ENCODE data around the gene ANKRD33B.

ANKRD33B gene

DNA sequence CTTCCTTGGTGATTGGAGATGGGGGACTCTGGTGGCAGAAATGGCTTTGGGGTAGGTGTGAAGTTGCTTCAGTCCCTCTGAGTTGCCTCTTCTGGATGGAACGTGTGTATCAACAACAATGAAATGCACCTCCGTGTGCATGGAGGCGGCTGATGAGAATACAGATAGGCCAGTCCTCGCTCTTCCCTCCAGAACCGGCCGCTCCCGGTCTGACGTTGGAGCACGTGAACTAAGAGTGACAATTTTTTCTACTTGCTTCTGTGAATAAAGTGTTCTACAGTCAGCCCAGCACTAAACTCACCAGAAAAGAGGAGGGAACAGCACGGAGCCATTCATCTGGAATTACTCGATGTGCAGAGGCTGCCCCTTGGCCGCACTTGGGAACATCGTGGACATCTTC, 90.7 kb downstream of the ANKRD33B start:
- Histone ChIP-seq H3K9me3 (ENCODE audit: control insufficient read depth, low read length) (no peaks in the 10 kb centered on the region), H3K23ac (ENCODE audit: low read length in 2 of 2) (no peak overlapping the region), H4K8ac (ENCODE audit: low read length) (no peak overlapping the region), H3K4me2 (ENCODE audit: low read length, poor library complexity, severe bottlenecking) (no peak overlapping the region), H3K36me3 (ENCODE audit: control insufficient read depth in 1 of 2, insufficient read depth in 2 of 2, low read depth in 1 of 2, low read length in 2 of 2) (peaks cover 20 to 55% of the 10 kb centered on the region in 2 experiments), H2BK120ac (ENCODE audit: low read depth, low read length) (no peak overlapping the region), H3K27me3 (ENCODE audit: control insufficient read depth in 1 of 2, insufficient read depth in 1 of 2, low read length in 2 of 2) (no peaks in the 10 kb centered on the region), H2AK5ac (ENCODE audit: low read length, severe bottlenecking) (no peak overlapping the region), H2AFZ (ENCODE audit: low read depth, low read length) (no peak overlapping the region), H2BK12ac (ENCODE audit: low read length in 2 of 2) (no peak overlapping the region), H3K9ac (ENCODE audit: low read length) (no peak overlapping the region), H2BK15ac (ENCODE audit: low read depth, poor library complexity, severe bottlenecking) (no peak overlapping the region), H3K27ac (ENCODE audit: low read length, poor library complexity, severe bottlenecking) (no peak overlapping the region), H3K14ac (ENCODE audit: low read length in 2 of 2) (no peak overlapping the region), H3K79me1 (replicated peaks; ENCODE audit: low read length, poor library complexity, severe bottlenecking) (peaks cover 14% of the 10 kb centered on the region), H3K18ac (ENCODE audit: low read depth in 1 of 2, low read length in 2 of 2) (no peak overlapping the region), H4K91ac (ENCODE audit: low read length) (no peak overlapping the region), H3K4ac (ENCODE audit: low read depth in 1 of 2, low read length in 2 of 2) (no peak overlapping the region), H3K4me1 (ENCODE audit: control insufficient read depth, insufficient read depth, low read depth, low read length) (peaks cover 3% of the 10 kb centered on the region), H3K4me3 (ENCODE audit: insufficient read depth in 1 of 2, low read depth in 1 of 2, low read length in 2 of 2) (no peak overlapping the region), H2BK5ac (ENCODE audit: low read depth, low read length, poor library complexity, severe bottlenecking) (no peak overlapping the region)
- DNase-seq, result no peak
- 94% methylated on average over 13 of the region's 13 CpGs for WGBS

- Histone ChIP-seq H2AFZ (ENCODE audit: low read depth, low read length) (no peak overlapping the region), H3K4me3 (ENCODE audit: insufficient read depth in 1 of 2, low read depth in 1 of 2, low read length in 2 of 2) (no peak overlapping the region), H3K9me3 (ENCODE audit: control insufficient read depth, low read length) (no peaks in the 10 kb centered on the region), H2BK15ac (ENCODE audit: low read depth, poor library complexity, severe bottlenecking) (no peak overlapping the region), H3K4ac (ENCODE audit: low read depth in 1 of 2, low read length in 2 of 2) (no peak overlapping the region), H3K18ac (ENCODE audit: low read depth in 1 of 2, low read length in 2 of 2) (no peak overlapping the region), H3K27ac (ENCODE audit: low read length, poor library complexity, severe bottlenecking) (no peak overlapping the region), H3K79me1 (replicated peaks; ENCODE audit: low read length, poor library complexity, severe bottlenecking) (peaks cover 14% of the 10 kb centered on the region), H3K4me2 (ENCODE audit: low read length, poor library complexity, severe bottlenecking) (no peak overlapping the region), H2BK12ac (ENCODE audit: low read length in 2 of 2) (no peak overlapping the region), H3K14ac (ENCODE audit: low read length in 2 of 2) (no peak overlapping the region), H4K91ac (ENCODE audit: low read length) (no peak overlapping the region), H3K27me3 (ENCODE audit: control insufficient read depth in 1 of 2, insufficient read depth in 1 of 2, low read length in 2 of 2) (no peaks in the 10 kb centered on the region), H2BK120ac (ENCODE audit: low read depth, low read length) (no peak overlapping the region), H3K23ac (ENCODE audit: low read length in 2 of 2) (no peak overlapping the region), H2AK5ac (ENCODE audit: low read length, severe bottlenecking) (no peak overlapping the region), H3K36me3 (ENCODE audit: control insufficient read depth in 1 of 2, insufficient read depth in 2 of 2, low read depth in 1 of 2, low read length in 2 of 2) (peaks cover 18 to 48% of the 10 kb centered on the region in 2 experiments), H3K9ac (ENCODE audit: low read length) (no peak overlapping the region), H3K4me1 (ENCODE audit: control insufficient read depth, insufficient read depth, low read depth, low read length) (peaks cover 3% of the 10 kb centered on the region), H2BK5ac (ENCODE audit: low read depth, low read length, poor library complexity, severe bottlenecking) (no peak overlapping the region), H4K8ac (ENCODE audit: low read length) (no peak overlapping the region)
- 88% methylated on average over 29 of the region's 29 CpGs for WGBS
- no peak for DNase-seq
Measured at GRCh38 chr5:10655161-10655971, 91.5 kb downstream of the ANKRD33B start.

DNA sequence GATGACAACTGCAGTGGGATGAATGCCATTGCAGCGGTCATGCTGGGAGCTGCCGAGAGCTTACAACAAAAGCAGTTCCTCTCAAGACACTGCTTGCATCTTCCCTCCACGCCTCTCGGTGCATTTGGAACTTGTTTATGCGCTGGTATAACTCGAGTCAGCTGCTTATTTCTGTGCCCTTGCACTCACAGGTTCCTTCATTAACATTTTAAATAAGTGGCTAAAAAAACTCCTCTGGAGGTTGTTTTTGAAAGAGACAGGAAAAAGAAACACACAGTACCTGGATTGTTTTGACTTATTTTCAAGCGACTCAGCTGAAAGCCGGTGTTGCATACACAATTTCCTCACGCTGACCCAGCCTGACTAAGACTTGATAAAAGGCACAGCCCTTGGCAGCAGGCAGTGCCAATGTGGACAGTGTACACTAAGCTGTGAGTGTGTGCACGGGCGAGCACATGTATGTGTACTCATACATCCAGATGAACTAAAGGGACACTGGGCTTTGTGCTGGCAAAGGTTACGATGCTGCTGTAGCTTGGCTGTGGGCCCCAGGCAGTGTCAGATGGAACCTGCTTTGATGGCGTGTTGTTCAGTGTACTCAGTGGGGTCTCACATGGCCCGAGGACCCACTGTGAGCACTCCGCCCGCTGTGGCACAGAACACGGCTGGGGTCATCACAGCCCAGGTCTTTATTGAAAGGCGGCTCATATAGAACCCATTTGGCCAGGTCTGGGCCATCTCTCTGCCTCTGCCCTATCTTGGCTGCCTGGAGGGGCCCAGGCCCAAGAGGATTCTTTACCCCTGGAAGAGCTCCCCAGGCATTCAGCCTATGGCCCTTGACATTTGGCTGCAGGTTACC, 92.3 kb downstream of the ANKRD33B start:
- Histone ChIP-seq H2BK5ac (ENCODE audit: low read depth, low read length, poor library complexity, severe bottlenecking) (no peak overlapping the region), H2AFZ (ENCODE audit: low read depth, low read length) (no peak overlapping the region), H3K4me2 (ENCODE audit: low read length, poor library complexity, severe bottlenecking) (no peak overlapping the region), H3K79me1 (replicated peaks; ENCODE audit: low read length, poor library complexity, severe bottlenecking) (peaks cover 14% of the 10 kb centered on the region), H3K9ac (ENCODE audit: low read length) (no peak overlapping the region), H3K18ac (ENCODE audit: low read depth in 1 of 2, low read length in 2 of 2) (peak overlapping the region in 1 of 2 experiments; percentile 35), H2BK15ac (ENCODE audit: low read depth, poor library complexity, severe bottlenecking) (no peak overlapping the region), H3K4me3 (ENCODE audit: insufficient read depth in 1 of 2, low read depth in 1 of 2, low read length in 2 of 2) (no peak overlapping the region), H3K23ac (ENCODE audit: low read length in 2 of 2) (no peak overlapping the region), H4K8ac (ENCODE audit: low read length) (no peak overlapping the region), H3K14ac (ENCODE audit: low read length in 2 of 2) (peak overlapping the region in 1 of 2 experiments; percentile 44), H2AK5ac (ENCODE audit: low read length, severe bottlenecking) (no peak overlapping the region), H3K4me1 (ENCODE audit: control insufficient read depth, insufficient read depth, low read depth, low read length) (peaks cover 3% of the 10 kb centered on the region), H4K91ac (ENCODE audit: low read length) (no peak overlapping the region), H2BK12ac (ENCODE audit: low read length in 2 of 2) (no peak overlapping the region), H3K27ac (ENCODE audit: low read length, poor library complexity, severe bottlenecking) (no peak overlapping the region), H3K4ac (ENCODE audit: low read depth in 1 of 2, low read length in 2 of 2) (no peak overlapping the region), H3K36me3 (ENCODE audit: control insufficient read depth in 1 of 2, insufficient read depth in 2 of 2, low read depth in 1 of 2, low read length in 2 of 2) (peaks cover 15 to 48% of the 10 kb centered on the region in 2 experiments), H3K27me3 (ENCODE audit: control insufficient read depth in 1 of 2, insufficient read depth in 1 of 2, low read length in 2 of 2) (peaks cover 0 to 6% of the 10 kb centered on the region in 2 experiments), H3K9me3 (ENCODE audit: control insufficient read depth, low read length) (no peaks in the 10 kb centered on the region), H2BK120ac (ENCODE audit: low read depth, low read length) (no peak overlapping the region)
- no peak for DNase-seq
- 92% methylated on average over 18 of the region's 18 CpGs for WGBS

GRCh38 chr5:10658265-10658664, 94.4 kb downstream of the ANKRD33B start:
- Histone ChIP-seq H3K27ac (ENCODE audit: low read length, poor library complexity, severe bottlenecking) (no peak overlapping the region), H3K14ac (ENCODE audit: low read length in 2 of 2) (no peak overlapping the region), H3K79me1 (replicated peaks; ENCODE audit: low read length, poor library complexity, severe bottlenecking) (peaks cover 7% of the 10 kb centered on the region), H4K91ac (ENCODE audit: low read length) (no peak overlapping the region), H3K4me1 (ENCODE audit: control insufficient read depth, insufficient read depth, low read depth, low read length) (peaks cover 3% of the 10 kb centered on the region), H3K9me3 (ENCODE audit: control insufficient read depth, low read length) (no peaks in the 10 kb centered on the region), H2AFZ (ENCODE audit: low read depth, low read length) (no peak overlapping the region), H3K36me3 (ENCODE audit: control insufficient read depth in 1 of 2, insufficient read depth in 2 of 2, low read depth in 1 of 2, low read length in 2 of 2) (peaks cover 9 to 30% of the 10 kb centered on the region in 2 experiments), H2BK15ac (ENCODE audit: low read depth, poor library complexity, severe bottlenecking) (no peak overlapping the region), H3K4me3 (ENCODE audit: insufficient read depth in 1 of 2, low read depth in 1 of 2, low read length in 2 of 2) (no peak overlapping the region), H3K18ac (ENCODE audit: low read depth in 1 of 2, low read length in 2 of 2) (no peak overlapping the region), H4K8ac (ENCODE audit: low read length) (no peak overlapping the region), H3K4me2 (ENCODE audit: low read length, poor library complexity, severe bottlenecking) (no peak overlapping the region), H3K23ac (ENCODE audit: low read length in 2 of 2) (no peak overlapping the region), H3K27me3 (ENCODE audit: control insufficient read depth in 1 of 2, insufficient read depth in 1 of 2, low read length in 2 of 2) (peaks cover 0 to 23% of the 10 kb centered on the region in 2 experiments), H3K4ac (ENCODE audit: low read depth in 1 of 2, low read length in 2 of 2) (no peak overlapping the region), H2BK120ac (ENCODE audit: low read depth, low read length) (no peak overlapping the region), H3K9ac (ENCODE audit: low read length) (no peak overlapping the region), H2AK5ac (ENCODE audit: low read length, severe bottlenecking) (no peak overlapping the region), H2BK5ac (ENCODE audit: low read depth, low read length, poor library complexity, severe bottlenecking) (no peak overlapping the region), H2BK12ac (ENCODE audit: low read length in 2 of 2) (no peak overlapping the region)
- WGBS, result 95% methylated on average over 3 of the region's 4 CpGs
- no peak for DNase-seq
